GM18858 (cell line): ENCODE data around the gene CHCHD6.

Source experiments
- ATAC-seq: cut with Tn5 transposase; IDR thresholded peaks from one replicate; pipeline ENCODE4 v1.9.1; 2021; ENCODE audit not compliant: unreplicated experiment

CHCHD6 gene

GRCh38 chr3:126668450-126669401 is 35.3 kb upstream of the CHCHD6 start:
- ATAC-seq, result no peak

DNA sequence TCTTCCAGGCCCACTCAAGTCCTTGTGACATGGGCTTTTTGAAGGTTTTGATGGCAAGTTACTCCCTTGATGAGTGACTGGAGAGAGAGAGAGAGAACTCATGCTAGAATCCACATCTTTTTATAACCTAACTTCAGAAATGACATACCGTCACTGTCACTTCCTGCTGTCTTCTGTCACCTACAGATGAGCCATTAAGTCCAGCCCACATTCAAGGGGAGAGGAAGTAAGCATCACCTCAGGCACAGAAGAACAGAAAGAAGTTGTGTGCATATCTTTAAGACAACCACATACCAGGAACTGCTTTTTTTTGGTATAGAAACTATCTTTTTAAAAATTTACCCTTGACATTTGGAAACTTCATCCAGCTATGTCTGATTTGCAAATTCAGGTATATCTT is 32.5 kb upstream of the CHCHD6 start:
- ATAC-seq, result no peak

- no peak for ATAC-seq
Observed at GRCh38 chr3:126672340-126672739, 31.7 kb upstream of the CHCHD6 start.

GRCh38 chr3:126672741-126673140 is 31.3 kb upstream of the CHCHD6 start:
- ATAC-seq, result no peak

DNA sequence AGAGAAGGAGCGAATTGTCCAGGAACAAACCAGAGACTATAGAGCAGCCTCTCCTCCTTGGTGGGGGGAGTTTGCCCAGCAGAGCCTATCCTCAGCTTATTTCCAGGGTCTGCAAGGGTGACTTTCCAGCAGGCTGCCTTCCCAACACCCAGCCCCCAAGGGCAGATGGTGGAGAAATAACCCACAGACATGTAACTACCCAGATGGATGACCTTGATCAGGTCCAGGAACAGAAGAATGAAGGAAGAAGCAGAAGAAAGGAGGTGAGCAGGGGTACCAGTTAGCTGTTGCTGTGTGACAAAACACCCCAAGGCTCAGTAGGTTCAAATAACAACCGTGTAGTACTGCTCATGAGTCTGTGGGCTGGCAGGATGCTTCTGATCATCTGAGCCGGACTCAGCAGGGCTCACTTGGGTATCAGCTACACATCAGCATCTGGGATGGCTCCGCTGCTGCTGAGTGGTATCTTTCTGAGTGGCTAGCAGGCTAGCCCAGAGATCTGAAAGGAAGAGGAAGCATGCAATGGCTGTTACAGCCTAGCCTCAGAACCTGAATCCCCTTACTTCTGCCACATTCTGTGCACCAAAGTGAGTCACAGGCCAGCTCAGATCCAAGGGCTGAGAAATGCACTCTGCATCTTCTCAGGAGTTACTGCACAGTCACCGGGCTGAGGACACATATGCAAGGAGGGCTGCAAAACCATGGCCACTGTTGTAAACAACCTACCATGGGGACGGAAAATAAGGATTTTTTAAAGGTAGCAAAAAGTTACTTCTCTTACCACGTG is 26.9 kb upstream of the CHCHD6 start:
- ATAC-seq, result no peak

DNA sequence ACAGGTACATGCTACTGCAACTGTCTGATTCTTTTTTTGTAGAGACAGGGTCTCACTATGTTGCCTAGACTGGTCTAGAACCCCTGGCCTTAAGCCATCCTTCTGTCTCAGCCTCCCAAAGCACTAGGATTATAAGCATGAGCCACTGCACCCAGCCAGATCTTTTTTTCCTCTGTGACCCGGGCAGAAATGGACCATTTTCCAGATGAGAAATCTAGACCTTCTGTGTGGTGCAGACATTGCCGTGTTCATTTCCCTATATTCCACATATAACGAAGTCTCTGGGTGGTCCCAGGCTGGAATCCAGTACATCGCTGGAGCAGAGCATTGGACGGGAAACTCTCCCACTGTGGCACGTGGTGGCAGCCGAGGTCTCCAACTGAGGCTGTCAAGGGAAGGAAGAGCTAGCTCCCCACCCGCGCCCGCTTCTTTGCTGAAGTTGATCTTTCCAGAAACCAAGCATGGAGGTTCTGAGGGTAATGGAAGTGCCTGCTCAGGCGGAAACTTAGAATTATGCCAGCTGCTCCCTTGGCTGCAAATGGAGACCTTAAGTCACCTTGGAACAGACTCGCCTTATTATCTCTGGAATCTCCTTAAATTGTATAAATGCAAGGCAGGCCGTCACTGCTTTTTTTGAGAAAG is 26.1 kb upstream of the CHCHD6 start:
- no peak for ATAC-seq

GRCh38 chr3:126678693-126679317 is 25.2 kb upstream of the CHCHD6 start:
- no peak for ATAC-seq

GRCh38 chr3:126679318-126679751 is 24.7 kb upstream of the CHCHD6 start:
- no peak for ATAC-seq

DNA sequence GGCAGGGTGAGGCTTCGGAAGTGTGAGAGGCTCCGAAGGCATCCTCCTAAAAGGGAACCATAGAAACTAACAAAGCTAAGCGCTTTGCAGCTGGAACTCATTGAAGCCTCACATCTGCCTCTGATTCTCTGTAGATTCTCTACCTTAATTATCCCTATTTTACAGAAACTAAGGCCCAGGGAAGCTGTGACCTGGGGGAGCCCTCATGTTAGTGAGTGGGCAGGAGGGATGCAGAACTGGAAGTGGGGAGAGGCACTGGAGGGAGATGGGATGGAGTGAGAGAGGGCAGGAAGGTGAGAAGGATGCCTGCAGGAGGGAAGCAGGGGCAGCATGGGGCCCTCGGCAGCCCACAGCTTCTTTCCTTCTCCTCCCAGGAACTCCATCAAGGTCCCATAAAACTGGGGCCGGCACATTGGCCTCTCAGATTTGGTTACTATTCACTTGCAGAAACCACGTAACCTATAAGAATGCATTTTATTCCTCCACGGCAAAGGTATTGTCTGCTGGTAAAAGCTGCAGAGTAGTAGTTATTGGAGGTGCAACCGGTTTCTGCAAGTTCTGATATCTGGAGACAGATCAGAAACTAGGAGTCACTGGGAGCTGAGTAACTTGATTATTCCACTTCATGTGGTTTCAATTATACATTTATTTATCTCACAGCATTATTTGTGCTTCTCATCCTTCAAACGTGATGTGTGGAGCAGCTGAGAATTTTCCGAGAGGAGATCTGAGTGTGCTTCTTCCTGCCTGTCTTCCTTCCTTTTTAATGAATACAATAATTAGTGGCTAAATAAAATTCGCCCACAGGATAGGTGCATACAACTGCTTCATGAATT is 24.0 kb upstream of the CHCHD6 start:
- ATAC-seq, result no peak

DNA sequence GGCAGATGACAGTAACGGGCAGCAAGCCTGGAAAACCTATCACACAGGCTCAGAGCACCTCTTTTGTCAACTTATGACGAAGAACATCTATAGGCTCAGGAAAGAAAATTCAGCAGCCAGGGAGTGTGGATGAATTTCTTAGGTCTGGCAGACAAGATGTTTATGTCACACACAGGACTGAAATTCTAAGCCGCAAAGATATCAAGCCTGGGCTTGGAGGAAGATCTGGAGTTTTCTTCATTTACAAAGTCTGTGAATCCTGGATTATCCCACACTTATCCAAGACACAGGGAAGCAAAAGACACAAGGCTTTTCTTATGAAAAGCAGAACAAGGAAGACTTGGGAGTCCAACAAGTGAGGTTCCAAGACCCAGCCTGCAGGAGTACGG is 23.4 kb upstream of the CHCHD6 start:
- no peak for ATAC-seq

DNA sequence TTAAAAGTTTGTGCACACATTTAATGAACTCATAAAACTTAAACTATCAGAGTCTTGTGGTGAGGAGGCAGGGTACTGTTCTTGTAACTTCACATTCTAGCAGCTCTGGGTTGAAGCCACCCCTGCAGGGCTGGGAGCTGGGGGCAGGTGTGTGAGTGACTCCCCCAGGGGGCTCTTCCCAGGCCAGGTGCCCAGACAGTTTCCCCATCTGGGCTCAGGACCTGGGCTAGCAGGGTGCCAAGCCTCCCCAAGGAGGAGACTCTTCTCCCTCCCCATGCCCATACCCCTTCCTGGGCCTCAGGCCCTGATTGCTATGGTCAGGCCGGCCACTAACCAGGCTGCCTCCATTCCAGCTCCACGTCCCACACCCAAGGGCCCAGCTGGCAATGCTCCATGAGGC is 22.0 kb upstream of the CHCHD6 start:
- no peak for ATAC-seq

DNA sequence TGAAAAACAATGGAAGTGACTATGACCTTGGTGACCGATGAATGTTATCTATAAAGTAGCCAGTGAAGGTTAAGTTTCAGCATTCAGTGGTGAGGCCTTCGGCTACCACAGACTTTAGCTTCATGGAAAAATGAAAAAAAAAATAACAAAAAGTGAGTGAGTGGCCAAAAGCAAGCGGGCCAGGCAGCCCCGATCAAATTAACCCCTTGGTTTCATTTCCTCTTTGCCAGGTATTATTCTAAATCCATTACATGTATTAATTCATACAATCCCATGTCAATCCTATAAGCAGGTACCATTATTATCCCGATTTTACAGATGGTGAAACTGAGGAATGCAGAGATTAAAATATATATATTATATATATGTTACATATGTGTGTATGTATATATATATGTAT is 21.0 kb upstream of the CHCHD6 start:
- no peak for ATAC-seq

DNA sequence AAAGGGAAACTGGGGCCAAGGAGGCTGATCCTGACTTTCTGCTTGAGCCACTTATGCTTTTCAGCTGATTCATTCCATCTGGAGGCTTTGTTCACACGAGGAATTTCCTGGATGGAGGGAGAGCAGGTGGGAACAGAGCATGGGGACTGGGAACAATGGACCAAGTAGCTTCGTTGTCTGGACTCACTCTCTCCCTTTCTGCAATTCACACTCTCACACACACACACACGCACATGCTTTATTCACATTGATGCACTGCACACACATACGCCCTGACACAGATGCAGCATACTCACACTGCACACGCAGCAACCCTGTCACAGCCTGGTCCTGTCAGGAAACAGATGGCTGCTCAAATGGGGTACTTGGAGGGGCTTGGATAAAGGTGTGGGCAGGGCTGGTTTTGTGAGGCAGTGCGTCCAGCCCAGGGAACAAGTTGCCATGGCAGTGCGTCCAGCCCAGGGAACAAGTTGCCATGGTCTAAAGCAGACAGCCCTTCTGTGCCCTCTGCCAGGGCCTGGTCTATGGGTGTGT is 19.8 kb upstream of the CHCHD6 start:
- ATAC-seq, result no peak

DNA sequence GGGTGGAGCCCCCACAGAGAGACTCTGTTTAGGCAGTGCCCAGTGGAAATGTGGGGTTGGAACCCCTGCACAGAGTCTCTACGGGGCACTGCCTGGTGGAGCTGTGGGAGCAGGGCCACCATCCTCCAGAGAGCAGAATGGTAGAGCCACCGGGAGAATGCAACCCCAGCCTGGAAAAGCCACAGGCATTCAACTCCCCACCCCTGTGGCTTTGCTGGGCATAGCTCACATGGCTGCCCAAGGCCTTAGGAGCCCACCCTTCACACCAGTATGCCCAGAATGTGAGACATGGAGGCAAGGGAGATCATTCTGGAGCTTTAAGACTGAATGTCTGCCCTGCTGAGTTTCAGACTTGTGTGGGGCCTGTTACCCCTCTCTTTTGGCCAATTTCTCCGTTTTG is 19.0 kb upstream of the CHCHD6 start:
- no peak for ATAC-seq

- no peak for ATAC-seq
Observed at GRCh38 chr3:126685493-126685892, 18.5 kb upstream of the CHCHD6 start.

- ATAC-seq, result no peak
Observed at GRCh38 chr3:126691765-126692164, 12.3 kb upstream of the CHCHD6 start.

DNA sequence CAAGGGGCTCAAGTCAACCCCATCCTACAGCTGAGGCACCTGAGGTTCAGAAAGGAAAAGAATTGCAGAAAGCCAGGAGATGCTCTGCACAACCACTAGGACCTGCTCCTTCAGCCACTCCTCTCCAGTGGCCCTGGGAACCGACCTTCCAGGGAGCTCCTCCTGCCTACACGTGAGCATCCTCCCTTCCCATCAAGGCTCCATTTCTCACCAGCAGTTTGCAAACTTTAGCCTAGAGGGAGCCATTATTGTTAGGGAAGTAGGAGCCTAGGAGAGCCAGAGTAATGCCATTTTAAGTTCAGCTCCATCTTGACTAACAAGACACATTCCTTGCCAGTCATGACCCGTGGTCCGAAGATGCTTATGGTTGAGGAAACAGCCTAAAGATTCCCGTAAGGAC is 11.2 kb upstream of the CHCHD6 start:
- ATAC-seq, result no peak

DNA sequence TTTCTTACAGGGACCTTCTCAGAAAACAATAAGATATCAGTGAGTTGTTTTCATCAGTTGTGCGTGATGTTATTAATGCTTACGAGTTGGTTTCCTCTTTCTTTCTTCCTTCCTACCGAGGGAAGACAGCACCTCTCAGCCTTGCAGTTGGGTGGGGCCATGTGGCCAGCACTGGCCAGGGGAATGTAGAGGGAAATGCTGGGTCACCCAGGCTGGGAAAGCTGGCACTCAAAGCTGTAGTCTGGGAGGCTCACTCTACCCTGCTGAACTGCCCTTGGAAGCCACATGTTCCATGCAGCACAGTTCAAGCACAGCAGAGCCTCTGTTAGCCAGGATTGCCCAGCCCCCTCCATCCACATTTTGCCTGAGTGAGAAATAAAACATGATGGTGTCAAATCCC is 10.1 kb upstream of the CHCHD6 start:
- ATAC-seq, result no peak

DNA sequence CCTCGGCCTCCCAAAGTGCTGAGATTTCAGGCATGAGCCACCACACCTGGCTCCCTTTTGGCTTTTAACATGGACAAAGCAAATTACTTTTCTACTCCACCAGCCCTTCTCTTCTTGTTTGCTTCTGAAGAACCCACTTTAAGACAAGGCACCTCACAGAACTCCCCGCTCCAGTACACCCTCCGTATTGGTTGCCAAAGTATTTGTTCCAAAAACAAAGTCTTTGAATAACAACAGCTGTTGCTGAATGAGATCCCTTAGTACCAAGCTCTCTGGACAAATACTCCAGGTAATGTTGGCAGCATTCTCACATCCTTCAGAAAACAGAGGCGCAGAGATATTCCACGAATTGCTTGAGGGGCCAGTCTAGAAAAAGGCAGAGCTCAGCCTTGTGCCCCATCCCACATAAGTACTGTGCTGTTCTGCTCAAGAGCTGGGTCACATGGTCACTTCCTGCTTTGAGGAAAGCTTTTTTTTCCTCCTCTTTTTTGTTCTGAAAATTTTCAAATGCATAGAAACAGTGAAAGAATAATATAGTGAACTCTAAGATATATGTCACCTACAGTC is 7.3 kb upstream of the CHCHD6 start:
- ATAC-seq, result no peak

DNA sequence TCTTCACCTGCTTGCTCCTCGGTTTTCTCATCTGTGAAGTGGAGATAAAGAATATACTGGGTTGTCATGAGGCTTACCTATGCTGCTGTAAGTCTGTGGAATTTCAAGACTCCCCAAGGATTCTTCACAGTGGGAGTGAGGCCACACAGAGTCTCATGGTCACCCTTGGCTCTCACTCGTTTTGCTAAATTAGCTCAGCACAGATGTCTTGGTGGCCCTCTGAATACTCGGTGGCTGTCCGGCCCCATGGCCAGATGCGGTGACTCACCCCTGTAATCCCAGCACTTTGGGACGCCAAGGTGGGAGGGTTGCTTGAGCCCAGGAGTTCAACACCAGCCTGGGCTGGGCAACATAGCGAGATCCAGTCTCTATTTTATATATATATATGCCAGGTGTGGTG is 5.0 kb upstream of the CHCHD6 start:
- no peak for ATAC-seq
